Measurements from ENCODE around the gene KIAA1217.

DNA sequence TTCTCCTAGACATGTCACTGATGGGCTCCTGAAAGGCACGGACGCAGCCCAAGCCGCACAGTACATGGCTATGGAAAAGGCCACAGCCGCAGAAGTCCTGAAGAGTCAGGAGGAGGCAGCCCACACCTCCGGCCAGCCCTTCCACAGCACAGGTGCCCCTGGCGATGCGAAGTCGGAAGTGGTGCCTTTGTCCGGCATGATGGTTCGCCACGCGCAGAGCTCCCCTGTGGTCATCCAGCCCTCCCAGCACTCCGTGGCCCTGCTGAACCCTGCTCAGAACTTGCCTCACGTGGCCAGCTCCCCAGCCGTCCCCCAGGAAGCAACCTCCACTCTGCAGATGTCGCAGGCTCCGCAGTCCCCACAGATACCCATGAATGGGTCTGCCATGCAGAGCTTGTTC is 315.4 kb downstream of the KIAA1217 start:
- no peak for TF ChIP-seq POLR2A (IDR thresholded peaks at IDR 0.05; ENCODE audit: low read length)
- no peak for TF ChIP-seq GATA1 (IDR thresholded peaks at IDR 0.05; ENCODE audit: low read depth, low read length)
